ENCODE measurements around the gene FAM240A. TPM values are rescaled to one million over a fixed set of nuclear protein-coding genes. Genes with fewer than 3 reads are reported as not detected.
"Not testable (repeated sequence)": the region's sequence is repeated elsewhere in the genome, so short reads cannot be mapped to it uniquely, and the experiment has no call there.

Gene FAM240A
- total RNA-seq, 1 donor from 2014 or later: not detected

DNA sequence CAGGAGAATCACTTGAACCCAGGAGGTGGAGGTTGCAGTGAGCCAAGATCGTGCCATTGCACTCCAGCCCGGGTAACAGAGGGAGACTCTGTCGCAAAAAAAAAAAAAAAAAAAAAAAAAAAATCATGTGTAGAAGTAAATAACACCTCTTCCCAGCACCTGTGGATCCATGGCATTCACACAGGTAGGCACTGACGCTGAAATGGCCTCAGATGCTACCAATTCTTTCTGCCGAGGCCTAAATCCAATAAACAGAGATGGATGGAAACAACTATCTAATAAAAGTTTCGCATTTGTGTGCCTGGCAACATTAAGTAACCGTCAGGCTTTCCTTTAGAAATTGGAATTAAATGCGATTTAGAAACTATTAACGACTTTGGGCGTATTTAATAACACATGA is 35.9 kb upstream of the FAM240A start:
- peaks cover 16% of the 10 kb centered on the region for H3K4me1 Mint-ChIP-seq (ENCODE audit: unreplicated experiment)
- H3K9me3 Mint-ChIP-seq: no peaks in the 10 kb centered on the region
- H3K36me3 Mint-ChIP-seq: no peaks in the 10 kb centered on the region
- no peak overlapping the region for H3K4me3 Mint-ChIP-seq
- H3K27ac Mint-ChIP-seq: no peak overlapping the region
- no peak for DNase-seq (ENCODE audit: extremely low spot score, unreplicated experiment)
- TF ChIP-seq, protein P1, sequence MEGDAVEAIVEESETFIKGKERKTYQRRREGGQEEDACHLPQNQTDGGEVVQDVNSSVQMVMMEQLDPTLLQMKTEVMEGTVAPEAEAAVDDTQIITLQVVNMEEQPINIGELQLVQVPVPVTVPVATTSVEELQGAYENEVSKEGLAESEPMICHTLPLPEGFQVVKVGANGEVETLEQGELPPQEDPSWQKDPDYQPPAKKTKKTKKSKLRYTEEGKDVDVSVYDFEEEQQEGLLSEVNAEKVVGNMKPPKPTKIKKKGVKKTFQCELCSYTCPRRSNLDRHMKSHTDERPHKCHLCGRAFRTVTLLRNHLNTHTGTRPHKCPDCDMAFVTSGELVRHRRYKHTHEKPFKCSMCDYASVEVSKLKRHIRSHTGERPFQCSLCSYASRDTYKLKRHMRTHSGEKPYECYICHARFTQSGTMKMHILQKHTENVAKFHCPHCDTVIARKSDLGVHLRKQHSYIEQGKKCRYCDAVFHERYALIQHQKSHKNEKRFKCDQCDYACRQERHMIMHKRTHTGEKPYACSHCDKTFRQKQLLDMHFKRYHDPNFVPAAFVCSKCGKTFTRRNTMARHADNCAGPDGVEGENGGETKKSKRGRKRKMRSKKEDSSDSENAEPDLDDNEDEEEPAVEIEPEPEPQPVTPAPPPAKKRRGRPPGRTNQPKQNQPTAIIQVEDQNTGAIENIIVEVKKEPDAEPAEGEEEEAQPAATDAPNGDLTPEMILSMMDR (conservative IDR thresholded peaks at IDR 0.05): no peak
- H3K27me3 Mint-ChIP-seq: peaks cover 80% of the 10 kb centered on the region

DNA sequence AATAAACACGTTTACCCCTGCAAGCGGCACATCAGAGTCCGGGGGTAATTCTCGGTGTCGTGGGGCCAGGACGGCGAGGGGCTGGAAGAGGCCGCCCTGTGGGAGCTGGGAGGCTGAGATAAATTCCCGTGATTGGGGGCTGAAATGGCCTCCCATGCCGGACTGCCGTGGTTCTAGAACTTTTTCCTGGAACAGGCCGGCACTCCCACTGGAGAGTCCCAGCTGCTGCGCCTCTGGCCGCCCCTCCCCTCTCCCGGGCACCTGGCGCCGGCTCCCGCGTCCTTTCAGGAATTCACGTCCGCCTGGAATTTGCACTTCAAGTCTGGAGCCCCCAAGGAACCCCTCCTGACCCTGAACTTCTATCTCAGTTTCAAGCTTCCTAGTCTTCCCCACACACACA is 35.4 kb upstream of the FAM240A start:
- DNase-seq (ENCODE audit: extremely low spot score, unreplicated experiment): no peak
- H3K4me1 Mint-ChIP-seq (ENCODE audit: unreplicated experiment): peaks cover 16% of the 10 kb centered on the region
- H3K36me3 Mint-ChIP-seq: no peaks in the 10 kb centered on the region
- no peaks in the 10 kb centered on the region for H3K9me3 Mint-ChIP-seq
- H3K27ac Mint-ChIP-seq: no peak overlapping the region
- TF ChIP-seq, protein P1 (conservative IDR thresholded peaks at IDR 0.05): no peak
- H3K4me3 Mint-ChIP-seq: peak overlapping the region; percentile 45
- H3K27me3 Mint-ChIP-seq: peaks cover 85% of the 10 kb centered on the region

DNA sequence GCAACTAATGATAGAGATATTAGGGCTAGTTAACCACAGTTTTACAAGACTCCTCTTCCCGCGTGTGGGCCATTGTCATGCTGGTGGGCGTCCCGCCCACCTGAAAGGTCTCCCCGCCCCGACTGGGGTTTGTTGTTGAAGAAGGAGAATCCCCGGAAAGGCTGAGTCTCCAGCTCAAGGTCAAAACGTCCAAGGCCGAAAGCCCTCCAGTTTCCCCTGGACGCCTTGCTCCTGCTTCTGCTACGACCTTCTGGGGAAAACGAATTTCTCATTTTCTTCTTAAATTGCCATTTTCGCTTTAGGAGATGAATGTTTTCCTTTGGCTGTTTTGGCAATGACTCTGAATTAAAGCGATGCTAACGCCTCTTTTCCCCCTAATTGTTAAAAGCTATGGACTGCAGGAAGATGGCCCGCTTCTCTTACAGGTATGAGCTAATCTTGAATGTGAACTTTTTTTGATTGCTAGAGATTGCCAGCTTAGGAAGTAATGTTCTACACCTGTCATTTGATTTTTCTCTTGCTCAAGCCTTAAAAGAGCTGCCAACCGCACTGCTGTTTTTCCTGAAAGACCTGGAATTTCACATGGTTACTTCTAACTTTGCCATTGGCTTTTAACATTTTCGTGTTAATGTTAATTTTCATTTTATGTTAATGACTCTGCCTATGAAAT is 34.6 kb upstream of the FAM240A start:
- not testable (repeated sequence) for DNase-seq (ENCODE audit: extremely low spot score, unreplicated experiment); H3K4me3 Mint-ChIP-seq; H3K9me3 Mint-ChIP-seq; H3K36me3 Mint-ChIP-seq; H3K27ac Mint-ChIP-seq
- Mint-ChIP-seq H3K27me3 (peaks cover 91% of the 10 kb centered on the region), H3K4me1 (ENCODE audit: unreplicated experiment) (peaks cover 16% of the 10 kb centered on the region)

DNA sequence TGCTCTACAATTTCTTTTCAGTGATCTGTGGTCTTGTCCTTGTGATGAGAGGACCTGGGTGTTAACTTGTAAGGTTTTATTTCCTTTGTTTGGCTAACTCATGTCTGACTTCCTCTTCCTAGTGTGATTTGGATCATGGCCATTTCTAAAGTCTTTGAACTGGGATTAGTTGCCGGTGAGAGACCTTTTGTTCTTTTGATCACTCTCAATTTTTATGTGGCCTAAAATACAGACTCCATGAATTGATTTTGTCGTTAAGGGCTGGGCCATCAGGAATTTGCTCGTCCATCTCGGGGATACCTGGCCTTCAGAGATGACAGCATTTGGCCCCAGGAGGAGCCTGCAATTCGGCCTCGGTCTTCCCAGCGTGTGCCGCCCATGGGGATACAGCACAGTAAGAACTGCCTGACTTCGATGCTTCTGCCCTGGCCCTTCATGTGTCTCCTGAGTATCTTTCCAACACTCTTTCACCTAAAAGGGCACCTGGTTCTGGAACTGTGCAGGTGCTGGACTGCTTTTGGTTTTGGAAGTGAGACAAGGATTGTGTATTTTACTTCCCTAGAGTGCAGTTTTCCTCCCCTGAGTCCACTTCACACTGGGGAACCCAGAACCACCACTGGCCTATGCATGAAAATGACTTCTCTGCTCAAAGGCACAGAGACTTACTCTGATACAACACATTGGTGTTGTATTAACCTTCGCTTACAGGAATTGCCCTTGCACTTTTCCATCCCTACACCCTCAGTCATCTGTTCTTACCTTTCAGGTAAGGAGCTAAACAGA is 33.2 kb upstream of the FAM240A start:
- H3K36me3 Mint-ChIP-seq: no peaks in the 10 kb centered on the region
- peaks cover 84% of the 10 kb centered on the region for H3K27me3 Mint-ChIP-seq
- no peak overlapping the region for H3K27ac Mint-ChIP-seq
- TF ChIP-seq, protein P1 (conservative IDR thresholded peaks at IDR 0.05): no peak
- peaks cover 13% of the 10 kb centered on the region for H3K4me1 Mint-ChIP-seq (ENCODE audit: unreplicated experiment)
- no peak for DNase-seq (ENCODE audit: extremely low spot score, unreplicated experiment)
- no peak overlapping the region for H3K4me3 Mint-ChIP-seq
- H3K9me3 Mint-ChIP-seq: no peaks in the 10 kb centered on the region

DNA sequence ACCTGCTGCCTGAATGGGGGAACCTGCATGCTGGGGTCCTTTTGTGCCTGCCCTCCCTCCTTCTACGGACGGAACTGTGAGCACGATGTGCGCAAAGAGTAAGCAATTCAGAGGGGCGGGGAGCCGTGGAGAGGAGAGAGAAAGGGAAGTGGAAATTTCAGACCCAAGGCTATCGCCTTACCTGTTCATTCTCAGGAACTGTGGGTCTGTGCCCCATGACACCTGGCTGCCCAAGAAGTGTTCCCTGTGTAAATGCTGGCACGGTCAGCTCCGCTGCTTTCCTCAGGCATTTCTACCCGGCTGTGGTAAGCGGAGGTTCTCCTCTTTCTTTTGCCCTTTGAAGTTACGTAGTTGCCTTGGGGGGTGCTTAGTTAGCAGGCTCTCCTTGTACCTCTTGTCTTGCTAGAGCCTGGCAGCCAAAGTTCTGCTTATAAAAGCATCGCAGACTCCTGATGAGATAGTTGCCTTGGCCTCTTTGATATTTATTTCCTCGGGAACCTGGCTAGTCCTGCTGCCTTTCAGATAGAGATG is 32.5 kb upstream of the FAM240A start:
- Mint-ChIP-seq H3K4me3 (no peak overlapping the region), H3K9me3 (no peaks in the 10 kb centered on the region), H3K27ac (no peak overlapping the region), H3K27me3 (peaks cover 77% of the 10 kb centered on the region), H3K4me1 (ENCODE audit: unreplicated experiment) (peaks cover 7% of the 10 kb centered on the region), H3K36me3 (no peaks in the 10 kb centered on the region)
- TF ChIP-seq, protein P1 (conservative IDR thresholded peaks at IDR 0.05): no peak
- DNase-seq (ENCODE audit: extremely low spot score, unreplicated experiment): no peak

DNA sequence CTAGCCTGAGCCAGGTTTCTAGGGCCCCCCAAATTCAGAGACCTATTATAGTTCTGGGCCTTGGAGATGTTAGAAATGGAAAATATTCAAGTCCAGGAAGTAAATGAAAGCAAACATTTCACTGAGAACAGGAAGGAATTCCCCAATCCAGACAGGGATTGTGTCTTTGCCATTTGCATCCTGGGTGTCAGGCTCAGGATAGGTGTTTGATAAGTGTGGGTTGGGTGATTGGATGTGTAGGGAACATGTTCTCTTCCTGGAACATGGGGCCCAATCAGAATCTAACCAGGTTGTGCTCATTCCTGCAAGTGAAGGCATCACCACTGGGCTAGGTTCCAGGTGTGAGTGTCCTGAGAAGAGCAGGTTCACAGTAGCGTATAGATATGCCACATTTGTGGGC is 31.6 kb upstream of the FAM240A start:
- H3K4me3 Mint-ChIP-seq: no peak overlapping the region
- H3K9me3 Mint-ChIP-seq: peaks cover 4% of the 10 kb centered on the region

More for the DNA sequence above, 31.6 kb upstream of the FAM240A start:
- H3K27me3 Mint-ChIP-seq: peaks cover 72% of the 10 kb centered on the region
- H3K36me3 Mint-ChIP-seq: no peaks in the 10 kb centered on the region
- DNase-seq (ENCODE audit: extremely low spot score, unreplicated experiment): no peak
- no peak overlapping the region for H3K27ac Mint-ChIP-seq
- peaks cover 10% of the 10 kb centered on the region for H3K4me1 Mint-ChIP-seq (ENCODE audit: unreplicated experiment)
- TF ChIP-seq, protein P1 (conservative IDR thresholded peaks at IDR 0.05): no peak

Data from type B pancreatic cell (in vitro differentiated cells).